CMK (cell line): Measurements from ENCODE around the gene RAB3B.
"Not testable (repeated sequence)": the region's sequence is repeated elsewhere in the genome, so short reads cannot be mapped to it uniquely, and the experiment has no call there.

Experiments
- DNase-seq: peaks from one replicate; pipeline ENCODE4 v3.0.0-alpha.2; 2010; ENCODE audit warnings: low read depth

RAB3B gene

GRCh38 chr1:51919684-51920083, 70.8 kb downstream of the RAB3B start:
- no peak for DNase-seq

GRCh38 chr1:51916587-51917405, 73.7 kb downstream of the RAB3B start:
- DNase-seq: no peak

GRCh38 chr1:51915951-51916350, 74.5 kb downstream of the RAB3B start:
- DNase-seq: no peak

GRCh38 chr1:51912881-51913280, 77.6 kb downstream of the RAB3B start:
- DNase-seq: no peak

GRCh38 chr1:51910221-51911000, 80.1 kb downstream of the RAB3B start:
- DNase-seq: no peak

- DNase-seq: no peak
These were observed 82.0 kb downstream of the RAB3B start for GRCh38 chr1:51908499-51908898.

- no peak for DNase-seq
These were observed 83.3 kb downstream of the RAB3B start for GRCh38 chr1:51907079-51907702.

GRCh38 chr1:51906306-51907078, 84.0 kb downstream of the RAB3B start:
- DNase-seq: no peak

GRCh38 chr1:51902456-51902855, 88.0 kb downstream of the RAB3B start:
- DNase-seq: no peak

- DNase-seq: no peak
These were observed 89.3 kb downstream of the RAB3B start for GRCh38 chr1:51901151-51901550.

GRCh38 chr1:51899022-51899421, 91.5 kb downstream of the RAB3B start:
- DNase-seq: no peak

- no peak for DNase-seq
These were observed 92.3 kb downstream of the RAB3B start for GRCh38 chr1:51898090-51898734.

- no peak for DNase-seq
These were observed 92.8 kb downstream of the RAB3B start for GRCh38 chr1:51897699-51898031.

GRCh38 chr1:51894748-51895147, 95.8 kb downstream of the RAB3B start:
- not testable (repeated sequence) for DNase-seq

- peak; percentile 100 for DNase-seq
These were observed 111.7 kb downstream of the RAB3B start, which contains the start of gene NRDC for GRCh38 chr1:51878616-51879336. NRDC (minus strand) TSS chr1:51878727; CDS start chr1:51878615, 112 bp downstream.

GRCh38 chr1:51878308-51878615, 112.2 kb downstream of the RAB3B start:
- DNase-seq: no peak

GRCh38 chr1:51877434-51878307, 112.8 kb downstream of the RAB3B start:
- DNase-seq: peak; percentile 18

GRCh38 chr1:51875836-51876235, 114.7 kb downstream of the RAB3B start:
- DNase-seq: no peak

GRCh38 chr1:51875291-51875772, 115.2 kb downstream of the RAB3B start:
- no peak for DNase-seq

- DNase-seq: not testable (repeated sequence)
These were observed 117.2 kb downstream of the RAB3B start for GRCh38 chr1:51873270-51873669.
